ENCODE results near the gene FCMR.

- TF ChIP-seq CTCF (conservative IDR thresholded peaks at IDR 0.05; ENCODE audit: low read length) (peak; percentile 56), EZH2phosphoT487 (IDR thresholded peaks at IDR 0.05; ENCODE audit: borderline replicate concordance) (no peak)
Observed at GRCh38 chr1:206878456-206878855, 43.3 kb downstream of the FCMR start.

All from Loucy (cell line).